GM23248 (cell line): ENCODE data around the gene KDM3B. TPM values are rescaled to one million over a fixed set of nuclear protein-coding genes. Genes with fewer than 3 reads are reported as not detected.
A peak's percentile ranks its signal among the peaks of the same experiment; 100 is the strongest.
"Not testable (repeated sequence)": the region's sequence is repeated elsewhere in the genome, so short reads cannot be mapped to it uniquely, and the experiment has no call there.

Experiments used
- DNase-seq: peaks from one replicate; pipeline ENCODE4 v3.0.0-alpha.2; 2015
- H2AFZ ChIP-seq: fragments of 200-600 bp; sonication (generic); 2 replicates; pipeline ENCODE4 v1.6.1; 2016; ENCODE audit warnings: antibody characterized with exemption
- H3F3A ChIP-seq: fragments of 200-600 bp; sonication (generic); 2 replicates; pipeline ENCODE4 v1.6.1; 2016; ENCODE audit warnings: mild to moderate bottlenecking, antibody characterized with exemption, mixed run types; ENCODE audit not compliant: insufficient read depth
- H3K27ac ChIP-seq: fragments of 200-600 bp; sonication (generic); 2 replicates; pipeline ENCODE4 v1.5.1; 2016; ENCODE audit warnings: mild to moderate bottlenecking
- H3K27me3 ChIP-seq: fragments of 200-600 bp; sonication (generic); replicated peaks from 2 replicates; pipeline ENCODE4 v1.6.1; 2016; ENCODE audit warnings: mild to moderate bottlenecking; ENCODE audit not compliant: insufficient read depth
- H3K36me3 ChIP-seq: fragments of 200-600 bp; sonication (generic); 2 replicates; pipeline ENCODE4 v1.6.1; 2016; ENCODE audit warnings: low read depth, mild to moderate bottlenecking
- H3K4me1 ChIP-seq: fragments of 200-600 bp; sonication (generic); 2 replicates; pipeline ENCODE4 v1.6.1; 2016; ENCODE audit warnings: mild to moderate bottlenecking; ENCODE audit not compliant: insufficient read depth
- H3K4me2 ChIP-seq: fragments of 200-600 bp; sonication (generic); one replicate; pipeline ENCODE4 v1.6.1; 2016; ENCODE audit warnings: mild to moderate bottlenecking; ENCODE audit not compliant: unreplicated experiment
- H3K4me3 ChIP-seq: fragments of 200-600 bp; sonication (generic); 2 replicates; pipeline ENCODE4 v1.5.1; 2016; ENCODE audit warnings: mild to moderate bottlenecking
- H3K79me2 ChIP-seq: fragments of 200-600 bp; sonication (generic); 2 replicates; pipeline ENCODE4 v1.6.1; 2016; ENCODE audit warnings: mild to moderate bottlenecking; ENCODE audit not compliant: insufficient read depth
- H3K9ac ChIP-seq: fragments of 200-600 bp; sonication (generic); 2 replicates; pipeline ENCODE4 v1.6.1; 2016; ENCODE audit warnings: mild to moderate bottlenecking
- H3K9me2 ChIP-seq: fragments of 200-600 bp; sonication (generic); 2 replicates; pipeline ENCODE4 v1.6.1; 2016; ENCODE audit warnings: mixed run types, mild to moderate bottlenecking, moderate library complexity; ENCODE audit not compliant: insufficient read depth
- H3K9me3 ChIP-seq: fragments of 200-600 bp; sonication (generic); one replicate; pipeline ENCODE4 v1.6.1; 2017; ENCODE audit warnings: low read depth
- H4K20me1 ChIP-seq: fragments of 200-600 bp; sonication (generic); 2 replicates; pipeline ENCODE4 v1.6.0; 2016; ENCODE audit not compliant: insufficient read depth
- EZH2 ChIP-seq: fragments of 200-600 bp; sonication (generic); IDR thresholded peaks from 2 replicates; pipeline ENCODE4 v1.6.1; 2018; ENCODE audit warnings: antibody characterized with exemption, mild to moderate bottlenecking; ENCODE audit not compliant: insufficient read depth, poor library complexity, severe bottlenecking
- EZH2phosphoT487 ChIP-seq: fragments of 200-600 bp; sonication (generic); IDR thresholded peaks from 2 replicates; pipeline ENCODE4 v1.6.1; 2018; ENCODE audit warnings: antibody characterized with exemption, moderate library complexity, mild to moderate bottlenecking, low read depth; ENCODE audit not compliant: insufficient read depth
- WGBS, 2 experiments: methylation state at CpG; one replicate each; pipeline ENCODE4 v1.1.6; 2015 to 2017; ENCODE audit warnings: low lambda C conversion rate in 2 of 2, low coverage in 1 of 2; ENCODE audit errors: missing lambda C conversion rate in 2 of 2; 5-methylcytosine and 5-hydroxymethylcytosine counted together
- in situ Hi-C: fragments of 300-500 bp; cut with MboI; formaldehyde crosslinking; loops from 2 replicates; pipeline ENCODE4 v1.15.0; 2020
- polyA plus RNA-seq: library from polyadenylated mRNA; unstranded; fragments of >200 nt; fragmentation: Nextera tagmentation; extraction: Ambion mirVana; gene quantifications from 2 replicates; pipeline ENCODE4 v1.2.1, GENCODE V29; 2016
- total RNA-seq: library from RNA; depleted of rRNA; stranded (reverse); fragments of >200 nt; shearing (Covaris generic); gene quantifications from 2 replicates; pipeline ENCODE4 v1.2.3, GENCODE V29; 2014

The KDM3B gene
- total and polyA plus RNA-seq, 2 experiments from 2014 or later: 12.6 to 28.3 TPM

GRCh38 chr5:138391859-138392386 is 39.4 kb downstream of the KDM3B start:
- Histone ChIP-seq H3K9ac (no peak overlapping the region), H3K27me3 (no peaks in the 10 kb centered on the region), H3K4me1 (no peaks in the 10 kb centered on the region), H3K36me3 (peaks cover 17% of the 10 kb centered on the region), H3K4me3 (no peak overlapping the region), H3K27ac (no peak overlapping the region), H3K9me2 (no peaks in the 10 kb centered on the region), H3K9me3 (no peaks in the 10 kb centered on the region), H3F3A (no peaks in the 10 kb centered on the region), H2AFZ (no peak overlapping the region), H3K4me2 (no peak overlapping the region), H4K20me1 (no peaks in the 10 kb centered on the region), H3K79me2 (no peaks in the 10 kb centered on the region)
- in situ Hi-C loops: no loop called here
- WGBS, 2 experiments: 96 to 99% methylated on average over 9 of the region's 9 CpGs
- TF ChIP-seq EZH2phosphoT487 (no peak), EZH2 (no peak)
- no peak for DNase-seq

GRCh38 chr5:138402640-138403039 is 50.2 kb downstream of the KDM3B start:
- Histone ChIP-seq H4K20me1 (no peaks in the 10 kb centered on the region), H3K27ac (no peak overlapping the region), H3F3A (no peaks in the 10 kb centered on the region), H3K36me3 (peaks cover 16% of the 10 kb centered on the region; the same call in 1 of the 2 replicates), H3K9ac (no peak overlapping the region), H2AFZ (no peak overlapping the region), H3K4me2 (no peak overlapping the region), H3K9me3 (no peaks in the 10 kb centered on the region), H3K4me3 (no peak overlapping the region), H3K4me1 (no peaks in the 10 kb centered on the region), H3K9me2 (no peaks in the 10 kb centered on the region), H3K27me3 (no peaks in the 10 kb centered on the region), H3K79me2 (no peaks in the 10 kb centered on the region)
- in situ Hi-C loops: no loop called here
- TF ChIP-seq EZH2phosphoT487 (no peak), EZH2 (no peak)
- DNase-seq: no peak

- H3K9me2 ChIP-seq: no peaks in the 10 kb centered on the region
- no peak for TF ChIP-seq EZH2phosphoT487
- no peak for TF ChIP-seq EZH2
- no peaks in the 10 kb centered on the region for H4K20me1 ChIP-seq
- H3K36me3 ChIP-seq: peaks cover 15% of the 10 kb centered on the region; the same call in 1 of the 2 replicates
- peak; percentile 6 for DNase-seq
- no peak overlapping the region for H3K4me3 ChIP-seq
- no peak overlapping the region for H2AFZ ChIP-seq
- H3K27me3 ChIP-seq: no peaks in the 10 kb centered on the region
- no peak overlapping the region for H3K27ac ChIP-seq
- no peaks in the 10 kb centered on the region for H3F3A ChIP-seq
- H3K9me3 ChIP-seq: no peaks in the 10 kb centered on the region
- H3K4me1 ChIP-seq: no peaks in the 10 kb centered on the region
- WGBS, 2 experiments: 69 to 75% methylated on average over 5 of the region's 5 CpGs
- no peak overlapping the region for H3K4me2 ChIP-seq
- in situ Hi-C loops: no loop called here
- H3K9ac ChIP-seq: no peak overlapping the region
- no peaks in the 10 kb centered on the region for H3K79me2 ChIP-seq
These were observed 55.5 kb downstream of the KDM3B start for GRCh38 chr5:138408023-138408422.

GRCh38 chr5:138410996-138411640 is 58.6 kb downstream of the KDM3B start:
- H3K27ac ChIP-seq, H3K27me3 ChIP-seq, H3K4me1 ChIP-seq, H3K9me2 ChIP-seq, H3K4me3 ChIP-seq, H3F3A ChIP-seq, H3K4me2 ChIP-seq, in situ Hi-C loops, H4K20me1 ChIP-seq, H3K9me3 ChIP-seq, H3K9ac ChIP-seq, H2AFZ ChIP-seq, H3K79me2 ChIP-seq: not testable (repeated sequence)
- peaks cover 25% of the 10 kb centered on the region; the same call in 1 of the 2 replicates for H3K36me3 ChIP-seq
- 59 to 66% methylated on average over 14 of the region's 14 CpGs for WGBS, 2 experiments
- peak; percentile 48 for DNase-seq

- H3K27ac ChIP-seq: no peak overlapping the region
- no peak for DNase-seq
- H3K4me2 ChIP-seq: no peak overlapping the region
- in situ Hi-C loops: no loop called here
- H3K9me2 ChIP-seq: no peaks in the 10 kb centered on the region
- peaks cover 65% of the 10 kb centered on the region for H3K36me3 ChIP-seq
- no peaks in the 10 kb centered on the region for H3K9me3 ChIP-seq
- no peaks in the 10 kb centered on the region for H3K27me3 ChIP-seq
- H3K4me1 ChIP-seq: no peaks in the 10 kb centered on the region
- TF ChIP-seq EZH2 (no peak), EZH2phosphoT487 (no peak)
- no peak overlapping the region for H2AFZ ChIP-seq
- WGBS, 2 experiments: 94% methylated on average over 2 of the region's 2 CpGs
- no peak overlapping the region for H3K4me3 ChIP-seq
- H4K20me1 ChIP-seq: no peaks in the 10 kb centered on the region
- H3K9ac ChIP-seq: no peak overlapping the region
- no peaks in the 10 kb centered on the region for H3F3A ChIP-seq
- no peaks in the 10 kb centered on the region for H3K79me2 ChIP-seq
These were observed 66.0 kb downstream of the KDM3B start for GRCh38 chr5:138418444-138418843.
